Amniotic epithelial cell (primary cell): ENCODE measurements around the gene NCMAP.
A peak's percentile ranks its signal among the peaks of the same experiment; 100 is the strongest.

ENCODE experiments used
- DNase-seq: peaks from one replicate; pipeline ENCODE4 v3.0.0-alpha.2; 2010; ENCODE audit warnings: low read depth

NCMAP gene

GRCh38 chr1:24622218-24622617 is 66.3 kb downstream of the NCMAP start:
- no peak for DNase-seq

GRCh38 chr1:24632832-24633175 is 76.9 kb downstream of the NCMAP start:
- no peak for DNase-seq

- DNase-seq, result peak; percentile 82
Measured at GRCh38 chr1:24635195-24635843, 79.4 kb downstream of the NCMAP start.

GRCh38 chr1:24636661-24637357 is 80.9 kb downstream of the NCMAP start:
- peak; percentile 79 for DNase-seq

- no peak for DNase-seq
Measured at GRCh38 chr1:24639094-24639493, 83.2 kb downstream of the NCMAP start.

GRCh38 chr1:24639881-24640280 is 84.0 kb downstream of the NCMAP start:
- no peak for DNase-seq

- peak; percentile 31 for DNase-seq
Measured at GRCh38 chr1:24640288-24640687, 84.4 kb downstream of the NCMAP start.

GRCh38 chr1:24641646-24642151 is 85.8 kb downstream of the NCMAP start:
- DNase-seq, result peak; percentile 35

- peak; percentile 100 for DNase-seq
Measured at GRCh38 chr1:24642481-24643362, 86.8 kb downstream of the NCMAP start, which contains the start of gene SRRM1. TSS of gene SRRM1 (plus strand) at chr1:24643302. CDS start at chr1:24643327, 25 bp downstream.

GRCh38 chr1:24643363-24644099 is 87.6 kb downstream of the NCMAP start:
- DNase-seq, result no peak

- no peak for DNase-seq
Measured at GRCh38 chr1:24644100-24644384, 88.2 kb downstream of the NCMAP start.

GRCh38 chr1:24648919-24649318 is 93.0 kb downstream of the NCMAP start:
- DNase-seq, result no peak

- DNase-seq, result no peak
Measured at GRCh38 chr1:24652382-24652781, 96.5 kb downstream of the NCMAP start.

GRCh38 chr1:24654010-24654409 is 98.1 kb downstream of the NCMAP start:
- DNase-seq, result no peak

- no peak for DNase-seq
Measured at GRCh38 chr1:24656046-24656445, 100.2 kb downstream of the NCMAP start.

GRCh38 chr1:24657781-24658180 is 101.9 kb downstream of the NCMAP start:
- DNase-seq, result no peak
